H1 (cell line): ENCODE measurements around the gene NYAP2. TPM values are rescaled to one million over a fixed set of nuclear protein-coding genes. Genes with fewer than 3 reads are reported as not detected.

Experiments
- BRCA1 ChIP-seq: IDR thresholded peaks from 2 replicates; pipeline ENCODE4 v1.6.1; 2012; ENCODE audit warnings: low read depth, low read length, improper control_type of control experiment
- CHD1 ChIP-seq: IDR thresholded peaks from 2 replicates; pipeline ENCODE4 v1.6.1; 2012; ENCODE audit warnings: low read depth, low read length, improper control_type of control experiment
- FOSL1 ChIP-seq: IDR thresholded peaks from 2 replicates; pipeline ENCODE4 v1.6.1; 2011; ENCODE audit warnings: mild to moderate bottlenecking, low read depth, low read length, moderate library complexity; ENCODE audit not compliant: insufficient read depth
- POU5F1 ChIP-seq: IDR thresholded peaks from 2 replicates; pipeline ENCODE4 v1.6.1; 2011; ENCODE audit warnings: low read depth, mild to moderate bottlenecking, low read length, moderate library complexity
- RNF2 ChIP-seq: fragments of 200-900, 300-1000 bp; sonication (generic); IDR thresholded peaks from 2 replicates; pipeline ENCODE4 v1.7.1; 2016; ENCODE audit warnings: borderline replicate concordance, low read depth, mild to moderate bottlenecking, antibody characterized with exemption, low read length; ENCODE audit not compliant: poor library complexity, severe bottlenecking; ENCODE audit errors: missing control alignments
- polyA plus RNA-seq, 7 experiments: library from polyadenylated mRNA; depleted of rRNA in 3 of 7; stranded (reverse) in 5 of 7; unstranded in 2 of 7; fragments of >200 nt in 5 of 7; fragments of 200-250 nt in 2 of 7; gene quantifications; 1 replicate in 5 of 7; 2 replicates in 1 of 7; 4 replicates in 1 of 7; pipeline versions ENCODE4 v1.2.1 to v1.2.3, GENCODE V29; 2011 to 2013; ENCODE audit warnings: missing spikeins in 2 of 7, mixed read lengths in 2 of 7
- total RNA-seq: library from RNA; stranded (reverse); fragmentation: NEBNext Ultra II Directional; extraction: Animal tissue kit (Norgen Biotek cat#: 25700); gene quantifications from 2 replicates; pipeline ENCODE4 v1.2.1, GENCODE V29; 2021
- TF ChIP-seq, protein P1 (sequence below): fragments of 300-600 bp; sonication (generic); IDR thresholded peaks from 2 replicates; pipeline ENCODE4 v1.7.1; 2012; ENCODE audit warnings: low read length, moderate library complexity, mild to moderate bottlenecking, inconsistent platforms; ENCODE audit not compliant: insufficient replicate concordance
- TF ChIP-seq, protein P2 (sequence below): IDR thresholded peaks from 2 replicates; pipeline ENCODE4 v1.6.1; 2011; ENCODE audit warnings: low read length, improper control_type of control experiment
- TF ChIP-seq, protein P3 (sequence below), 3 experiments: IDR thresholded peaks; 1 replicate in 2 of 3; 2 replicates in 1 of 3; pipeline versions ENCODE4 v1.5.1 to v1.6.1; 2011; ENCODE audit warnings: low read length in 3 of 3, mild to moderate bottlenecking in 3 of 3, inconsistent platforms in 2 of 3, low read depth in 1 of 3, moderate library complexity in 1 of 3; ENCODE audit not compliant: insufficient read depth in 1 of 3; ENCODE audit errors: control extremely low read depth in 1 of 3

NYAP2 gene
- total and polyA plus RNA-seq, 2 of the 8 experiments (the other 6 are each of a cell fraction or from before 2014, with no cell fraction given) = not detected

DNA sequence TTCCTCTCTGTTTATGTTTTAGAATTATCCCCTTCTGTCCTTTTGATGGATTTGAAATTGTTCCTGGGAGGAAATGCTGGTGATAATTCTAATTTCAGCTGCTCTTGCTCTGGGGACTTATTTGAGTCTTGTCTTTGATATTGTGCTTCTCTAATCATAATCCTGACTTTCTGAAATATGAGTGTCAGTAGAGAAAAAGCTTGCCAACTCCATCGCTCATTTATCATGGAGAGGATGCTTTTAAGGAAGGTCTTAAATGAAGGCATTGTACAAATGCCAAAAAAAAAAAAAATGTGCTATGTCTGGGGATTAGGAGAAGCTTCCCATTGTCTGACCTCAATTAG, 159.5 kb downstream of the NYAP2 start (continued):
- TF ChIP-seq, protein P1, sequence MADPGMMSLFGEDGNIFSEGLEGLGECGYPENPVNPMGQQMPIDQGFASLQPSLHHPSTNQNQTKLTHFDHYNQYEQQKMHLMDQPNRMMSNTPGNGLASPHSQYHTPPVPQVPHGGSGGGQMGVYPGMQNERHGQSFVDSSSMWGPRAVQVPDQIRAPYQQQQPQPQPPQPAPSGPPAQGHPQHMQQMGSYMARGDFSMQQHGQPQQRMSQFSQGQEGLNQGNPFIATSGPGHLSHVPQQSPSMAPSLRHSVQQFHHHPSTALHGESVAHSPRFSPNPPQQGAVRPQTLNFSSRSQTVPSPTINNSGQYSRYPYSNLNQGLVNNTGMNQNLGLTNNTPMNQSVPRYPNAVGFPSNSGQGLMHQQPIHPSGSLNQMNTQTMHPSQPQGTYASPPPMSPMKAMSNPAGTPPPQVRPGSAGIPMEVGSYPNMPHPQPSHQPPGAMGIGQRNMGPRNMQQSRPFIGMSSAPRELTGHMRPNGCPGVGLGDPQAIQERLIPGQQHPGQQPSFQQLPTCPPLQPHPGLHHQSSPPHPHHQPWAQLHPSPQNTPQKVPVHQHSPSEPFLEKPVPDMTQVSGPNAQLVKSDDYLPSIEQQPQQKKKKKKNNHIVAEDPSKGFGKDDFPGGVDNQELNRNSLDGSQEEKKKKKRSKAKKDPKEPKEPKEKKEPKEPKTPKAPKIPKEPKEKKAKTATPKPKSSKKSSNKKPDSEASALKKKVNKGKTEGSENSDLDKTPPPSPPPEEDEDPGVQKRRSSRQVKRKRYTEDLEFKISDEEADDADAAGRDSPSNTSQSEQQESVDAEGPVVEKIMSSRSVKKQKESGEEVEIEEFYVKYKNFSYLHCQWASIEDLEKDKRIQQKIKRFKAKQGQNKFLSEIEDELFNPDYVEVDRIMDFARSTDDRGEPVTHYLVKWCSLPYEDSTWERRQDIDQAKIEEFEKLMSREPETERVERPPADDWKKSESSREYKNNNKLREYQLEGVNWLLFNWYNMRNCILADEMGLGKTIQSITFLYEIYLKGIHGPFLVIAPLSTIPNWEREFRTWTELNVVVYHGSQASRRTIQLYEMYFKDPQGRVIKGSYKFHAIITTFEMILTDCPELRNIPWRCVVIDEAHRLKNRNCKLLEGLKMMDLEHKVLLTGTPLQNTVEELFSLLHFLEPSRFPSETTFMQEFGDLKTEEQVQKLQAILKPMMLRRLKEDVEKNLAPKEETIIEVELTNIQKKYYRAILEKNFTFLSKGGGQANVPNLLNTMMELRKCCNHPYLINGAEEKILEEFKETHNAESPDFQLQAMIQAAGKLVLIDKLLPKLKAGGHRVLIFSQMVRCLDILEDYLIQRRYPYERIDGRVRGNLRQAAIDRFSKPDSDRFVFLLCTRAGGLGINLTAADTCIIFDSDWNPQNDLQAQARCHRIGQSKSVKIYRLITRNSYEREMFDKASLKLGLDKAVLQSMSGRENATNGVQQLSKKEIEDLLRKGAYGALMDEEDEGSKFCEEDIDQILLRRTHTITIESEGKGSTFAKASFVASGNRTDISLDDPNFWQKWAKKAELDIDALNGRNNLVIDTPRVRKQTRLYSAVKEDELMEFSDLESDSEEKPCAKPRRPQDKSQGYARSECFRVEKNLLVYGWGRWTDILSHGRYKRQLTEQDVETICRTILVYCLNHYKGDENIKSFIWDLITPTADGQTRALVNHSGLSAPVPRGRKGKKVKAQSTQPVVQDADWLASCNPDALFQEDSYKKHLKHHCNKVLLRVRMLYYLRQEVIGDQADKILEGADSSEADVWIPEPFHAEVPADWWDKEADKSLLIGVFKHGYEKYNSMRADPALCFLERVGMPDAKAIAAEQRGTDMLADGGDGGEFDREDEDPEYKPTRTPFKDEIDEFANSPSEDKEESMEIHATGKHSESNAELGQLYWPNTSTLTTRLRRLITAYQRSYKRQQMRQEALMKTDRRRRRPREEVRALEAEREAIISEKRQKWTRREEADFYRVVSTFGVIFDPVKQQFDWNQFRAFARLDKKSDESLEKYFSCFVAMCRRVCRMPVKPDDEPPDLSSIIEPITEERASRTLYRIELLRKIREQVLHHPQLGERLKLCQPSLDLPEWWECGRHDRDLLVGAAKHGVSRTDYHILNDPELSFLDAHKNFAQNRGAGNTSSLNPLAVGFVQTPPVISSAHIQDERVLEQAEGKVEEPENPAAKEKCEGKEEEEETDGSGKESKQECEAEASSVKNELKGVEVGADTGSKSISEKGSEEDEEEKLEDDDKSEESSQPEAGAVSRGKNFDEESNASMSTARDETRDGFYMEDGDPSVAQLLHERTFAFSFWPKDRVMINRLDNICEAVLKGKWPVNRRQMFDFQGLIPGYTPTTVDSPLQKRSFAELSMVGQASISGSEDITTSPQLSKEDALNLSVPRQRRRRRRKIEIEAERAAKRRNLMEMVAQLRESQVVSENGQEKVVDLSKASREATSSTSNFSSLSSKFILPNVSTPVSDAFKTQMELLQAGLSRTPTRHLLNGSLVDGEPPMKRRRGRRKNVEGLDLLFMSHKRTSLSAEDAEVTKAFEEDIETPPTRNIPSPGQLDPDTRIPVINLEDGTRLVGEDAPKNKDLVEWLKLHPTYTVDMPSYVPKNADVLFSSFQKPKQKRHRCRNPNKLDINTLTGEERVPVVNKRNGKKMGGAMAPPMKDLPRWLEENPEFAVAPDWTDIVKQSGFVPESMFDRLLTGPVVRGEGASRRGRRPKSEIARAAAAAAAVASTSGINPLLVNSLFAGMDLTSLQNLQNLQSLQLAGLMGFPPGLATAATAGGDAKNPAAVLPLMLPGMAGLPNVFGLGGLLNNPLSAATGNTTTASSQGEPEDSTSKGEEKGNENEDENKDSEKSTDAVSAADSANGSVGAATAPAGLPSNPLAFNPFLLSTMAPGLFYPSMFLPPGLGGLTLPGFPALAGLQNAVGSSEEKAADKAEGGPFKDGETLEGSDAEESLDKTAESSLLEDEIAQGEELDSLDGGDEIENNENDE = no peak
- TF ChIP-seq CHD1 (no peak), POU5F1 (no peak), FOSL1 (no peak), BRCA1 (no peak), RNF2 (no peak)
- TF ChIP-seq, protein P2, sequence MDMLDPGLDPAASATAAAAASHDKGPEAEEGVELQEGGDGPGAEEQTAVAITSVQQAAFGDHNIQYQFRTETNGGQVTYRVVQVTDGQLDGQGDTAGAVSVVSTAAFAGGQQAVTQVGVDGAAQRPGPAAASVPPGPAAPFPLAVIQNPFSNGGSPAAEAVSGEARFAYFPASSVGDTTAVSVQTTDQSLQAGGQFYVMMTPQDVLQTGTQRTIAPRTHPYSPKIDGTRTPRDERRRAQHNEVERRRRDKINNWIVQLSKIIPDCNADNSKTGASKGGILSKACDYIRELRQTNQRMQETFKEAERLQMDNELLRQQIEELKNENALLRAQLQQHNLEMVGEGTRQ = no peak
- TF ChIP-seq, protein P3, sequence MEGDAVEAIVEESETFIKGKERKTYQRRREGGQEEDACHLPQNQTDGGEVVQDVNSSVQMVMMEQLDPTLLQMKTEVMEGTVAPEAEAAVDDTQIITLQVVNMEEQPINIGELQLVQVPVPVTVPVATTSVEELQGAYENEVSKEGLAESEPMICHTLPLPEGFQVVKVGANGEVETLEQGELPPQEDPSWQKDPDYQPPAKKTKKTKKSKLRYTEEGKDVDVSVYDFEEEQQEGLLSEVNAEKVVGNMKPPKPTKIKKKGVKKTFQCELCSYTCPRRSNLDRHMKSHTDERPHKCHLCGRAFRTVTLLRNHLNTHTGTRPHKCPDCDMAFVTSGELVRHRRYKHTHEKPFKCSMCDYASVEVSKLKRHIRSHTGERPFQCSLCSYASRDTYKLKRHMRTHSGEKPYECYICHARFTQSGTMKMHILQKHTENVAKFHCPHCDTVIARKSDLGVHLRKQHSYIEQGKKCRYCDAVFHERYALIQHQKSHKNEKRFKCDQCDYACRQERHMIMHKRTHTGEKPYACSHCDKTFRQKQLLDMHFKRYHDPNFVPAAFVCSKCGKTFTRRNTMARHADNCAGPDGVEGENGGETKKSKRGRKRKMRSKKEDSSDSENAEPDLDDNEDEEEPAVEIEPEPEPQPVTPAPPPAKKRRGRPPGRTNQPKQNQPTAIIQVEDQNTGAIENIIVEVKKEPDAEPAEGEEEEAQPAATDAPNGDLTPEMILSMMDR (IDR thresholded peaks at IDR 0.05; ENCODE audit: control extremely low read depth in 1 of 3, insufficient read depth in 1 of 3, low read depth in 1 of 3, low read length in 3 of 3) = no peak
- TF ChIP-seq, all 59 proteins: peak for 0
